GM12878 (cell line): Measurements from ENCODE around the gene ACTR5. TPM values are rescaled to one million over a fixed set of nuclear protein-coding genes. Genes with fewer than 3 reads are reported as not detected.

Source experiments
- ATAC-seq: fragments of 200-7000 bp; cut with Tn5 transposase; 3 replicates; pipeline ENCODE4 v1.9.1; 2020; ENCODE audit warnings: mild to moderate bottlenecking, moderate library complexity
- BruUV-seq: library from RNA; stranded (reverse); fragments of 400-500 nt; replicated peaks from 2 replicates; lab custom pipeline; 2021; lab: Mats Ljungman, UMichigan
- CTCF ChIA-PET: fragments of 300-600 bp; sonication (Branson Sonifier 250); formaldehyde crosslinking; extraction: SDS; loops from one replicate; lab custom pipeline; 2021; ENCODE audit warnings: inconsistent platforms; lab: Yijun Ruan, JAX
- POLR2A ChIA-PET: fragments of 350-600 bp; formaldehyde crosslinking; extraction: SDS; loops from one replicate; lab custom pipeline; 2021; ENCODE audit warnings: inconsistent platforms; lab: Charles Lee
- RAD21 ChIA-PET: fragments of 300-600 bp; sonication (Branson Sonifier 250); formaldehyde crosslinking; loops from one replicate; lab custom pipeline; 2023; ENCODE audit warnings: antibody characterized with exemption; ENCODE audit not compliant: unreplicated experiment; lab: Charles Lee
- SMC1A ChIA-PET: fragments of 300-600 bp; sonication (Branson Sonifier 250); formaldehyde crosslinking; loops from one replicate; lab custom pipeline; 2023; ENCODE audit not compliant: unreplicated experiment, uncharacterized antibody; lab: Charles Lee
- DNase-seq: peaks from one replicate; pipeline ENCODE4 v3.0.0-alpha.2; 2011; ENCODE audit warnings: low read depth, low spot score
- FAIRE-seq: peaks from 3 replicates; lab custom pipeline; 2011; peaks lifted over from hg19 to GRCh38; lab: Jason Lieb, UNC
- H2AFZ ChIP-seq: 2 replicates; pipeline ENCODE4 v1.6.0; 2011; ENCODE audit warnings: low read depth, low read length, control low read depth; ENCODE audit not compliant: control insufficient read depth
- H3K27ac ChIP-seq: 2 replicates; pipeline ENCODE4 v1.5.1; 2011; ENCODE audit warnings: control low read depth; ENCODE audit not compliant: control insufficient read depth, insufficient read depth
- H3K27me3 ChIP-seq, 2 experiments: replicated peaks in 1 of 2; 2 replicates each; pipeline versions ENCODE4 v1.6.0 to v1.6.1; 2011; ENCODE audit warnings: low read length in 1 of 2; ENCODE audit not compliant: control insufficient read depth in 2 of 2, insufficient read depth in 2 of 2
- H3K36me3 ChIP-seq, 2 experiments: 2 replicates each; pipeline ENCODE4 v1.5.1; 2011; ENCODE audit warnings: low read length in 1 of 2; ENCODE audit not compliant: control insufficient read depth in 2 of 2, insufficient read depth in 2 of 2
- H3K4me1 ChIP-seq: 2 replicates; pipeline ENCODE4 v1.6.1; 2011; ENCODE audit warnings: mild to moderate bottlenecking, low read length, moderate library complexity, mixed read lengths; ENCODE audit not compliant: control insufficient read depth, insufficient read depth
- H3K4me2 ChIP-seq: 2 replicates; pipeline ENCODE4 v1.6.0; 2011; ENCODE audit warnings: control low read depth; ENCODE audit not compliant: control insufficient read depth, insufficient read depth
- H3K4me3 ChIP-seq: fragments of 200-600 bp; sonication (generic); 2 replicates; pipeline ENCODE4 v1.5.1; 2016
- H3K79me2 ChIP-seq: 2 replicates; pipeline ENCODE4 v1.6.0; 2011; ENCODE audit warnings: low read length; ENCODE audit not compliant: control insufficient read depth, insufficient read depth
- H3K9ac ChIP-seq: 2 replicates; pipeline ENCODE4 v1.8.0; 2011; ENCODE audit warnings: low read length, control low read depth, mixed read lengths; ENCODE audit not compliant: control insufficient read depth, insufficient read depth
- H3K9me3 ChIP-seq: replicated peaks from 3 replicates; pipeline ENCODE4 v1.5.1; 2011; ENCODE audit warnings: mild to moderate bottlenecking, low read length; ENCODE audit not compliant: control insufficient read depth, insufficient read depth
- H4K20me1 ChIP-seq: 2 replicates; pipeline ENCODE4 v1.6.0; 2011; ENCODE audit not compliant: control insufficient read depth, insufficient read depth
- ASH2L ChIP-seq: fragments of 300-600, 200-600 bp; sonication (generic); IDR thresholded peaks from 2 replicates; pipeline ENCODE4 v1.6.1; 2017; ENCODE audit warnings: low read depth, mild to moderate bottlenecking, borderline replicate concordance
- BCLAF1 ChIP-seq: fragments of 450-650 bp; IDR thresholded peaks from 2 replicates; pipeline ENCODE4 v1.6.1; 2017; ENCODE audit warnings: antibody characterized with exemption, mild to moderate bottlenecking, moderate library complexity
- CBFB ChIP-seq: IDR thresholded peaks from 2 replicates; pipeline ENCODE4 v1.6.1; 2016; ENCODE audit warnings: antibody characterized with exemption, low read depth
- CREM ChIP-seq: IDR thresholded peaks from 2 replicates; pipeline ENCODE4 v1.6.1; 2014; ENCODE audit warnings: antibody characterized with exemption, low read depth
- GABPA ChIP-seq: IDR thresholded peaks from 2 replicates; pipeline ENCODE4 v1.6.1; 2014; ENCODE audit warnings: antibody characterized with exemption, low read depth, mild to moderate bottlenecking, inconsistent platforms
- MTA3 ChIP-seq: IDR thresholded peaks from 2 replicates; pipeline ENCODE4 v1.6.1; 2012; ENCODE audit warnings: low read length, inconsistent platforms, borderline replicate concordance
- NBN ChIP-seq: fragments of 450-650 bp; IDR thresholded peaks from 2 replicates; pipeline ENCODE4 v1.6.1; 2016
- YY1 ChIP-seq: IDR thresholded peaks from 2 replicates; pipeline ENCODE4 v1.6.1; 2011; ENCODE audit warnings: low read depth, mild to moderate bottlenecking, low read length
- WGBS: methylation state at CpG from one replicate; pipeline ENCODE4 v1.1.6; 2016; ENCODE audit warnings: low lambda C conversion rate; ENCODE audit not compliant: insufficient replicate concordance, insufficient coverage; ENCODE audit errors: missing lambda C conversion rate; 5-methylcytosine and 5-hydroxymethylcytosine counted together
- in situ Hi-C: fragments of 300-500 bp; cut with MboI; formaldehyde crosslinking; loops from 9 replicates; pipeline ENCODE4 v1.14.3; 2018; ENCODE audit warnings: mixed read lengths
- intact Hi-C: fragments of 100-400 bp; cut with micrococcal nuclease; formaldehyde crosslinking; loops from one replicate; pipeline ENCODE4 v1.14.2; 2022; ENCODE audit not compliant: unreplicated experiment
- polyA plus RNA-seq, 11 experiments: library from polyadenylated mRNA; depleted of rRNA in 4 of 11; unstranded in 6 of 11; stranded (reverse) in 5 of 11; fragments of >200 nt; fragmentation: Nextera tagmentation in 4 of 11; fragmentation: Illumina TruSeq in 1 of 11; extraction: Ambion mirVana in 4 of 11; extraction: Trizol in 1 of 11; gene quantifications; 1 replicate in 1 of 11; 2 replicates in 10 of 11; pipeline versions ENCODE4 v1.2.1 to v1.2.3, GENCODE V29; 2011 to 2016; ENCODE audit warnings: inconsistent platforms in 2 of 11, missing spikeins in 2 of 11, low read depth in 1 of 11
- total RNA-seq, 4 experiments: library from RNA; depleted of rRNA in 3 of 4; stranded (reverse); fragments of >200 nt in 3 of 4; fragmentation: Illumina TruSeq in 1 of 4; extraction: Trizol in 1 of 4; gene quantifications; 2 replicates each; pipeline versions ENCODE4 v1.2.1 to v1.2.3, GENCODE V29; 2013 to 2021
- TF ChIP-seq, protein P1 (sequence below): IDR thresholded peaks from 2 replicates; pipeline ENCODE4 v1.6.1; 2012; ENCODE audit warnings: improper control_type of control experiment, low read depth, low read length; ENCODE audit not compliant: insufficient replicate concordance

Gene ACTR5
- total and polyA plus RNA-seq, 10 of the 15 experiments (the other 5 are each of a cell fraction or from before 2014, with no cell fraction given) = 0.52 to 14.7 (median 8.8) TPM

GRCh38 chr20:38760978-38761377 is 12.7 kb downstream of the ACTR5 start:
- CTCF ChIA-PET = interaction anchor here (0.9 to 11.3 kb wide), 3 partner anchors 10 to 132 kb away, joined by 4 to 74 read pairs (median 4); no protein-coding TSS in a partner anchor
- FAIRE-seq = no peak
- Histone ChIP-seq H3K9me3 (no peaks in the 10 kb centered on the region), H3K36me3 (peaks cover 8 to 14% of the 10 kb centered on the region in 2 experiments; a peak in 3 of 4 replicates), H3K27ac (no peak overlapping the region), H3K79me2 (no peaks in the 10 kb centered on the region), H4K20me1 (0 out of 2 replicates have a peak, but pooled peaks cover under 1% of the 10 kb centered on the region), H3K27me3 (no peaks in the 10 kb centered on the region), H3K4me3 (no peak overlapping the region), H2AFZ (no peak overlapping the region), H3K9ac (no peak overlapping the region), H3K4me1 (no peaks in the 10 kb centered on the region), H3K4me2 (no peak overlapping the region)
- BruUV-seq = no TSS peak
- no peak for ATAC-seq
- POLR2A ChIA-PET = no interaction called here
- 63% methylated on average over 4 of the region's 4 CpGs for WGBS
- RAD21 ChIA-PET = interaction anchor here (1.0 kb wide), 1 partner anchor 9 kb away, joined by 5 read pairs; no protein-coding TSS in a partner anchor
- in situ Hi-C loops (no loop called here), intact Hi-C loops (no loop called here)
- SMC1A ChIA-PET = interaction anchor here (0.9 to 3.1 kb wide), 2 partner anchors 9 to 132 kb away, joined by 5 to 13 read pairs; no protein-coding TSS in a partner anchor
- no peak for TF ChIP-seq BCLAF1
- no peak for DNase-seq

- no peaks in the 10 kb centered on the region for H3K4me1 ChIP-seq
- ChIA-PET RAD21 (interaction anchor here (1.0 kb wide), 1 partner anchor 10 kb away, joined by 5 read pairs; no protein-coding TSS in a partner anchor), SMC1A (interaction anchor here (3.1 kb wide), 1 partner anchor 10 kb away, joined by 13 read pairs; no protein-coding TSS in a partner anchor), CTCF (interaction anchor here (1.8 to 11.3 kb wide), 2 partner anchors 11 to 36 kb away, joined by 4 to 74 read pairs; no protein-coding TSS in a partner anchor), POLR2A (interaction anchor here (0.6 kb wide), 1 partner anchor 271 kb away, joined by 3 read pairs; no protein-coding TSS in a partner anchor)
- in situ Hi-C loops (no loop called here), intact Hi-C loops (no loop called here)
- FAIRE-seq (no peak), DNase-seq (no peak), ATAC-seq (no peak)
- H3K27ac ChIP-seq = no peak overlapping the region
- no peaks in the 10 kb centered on the region for H3K79me2 ChIP-seq
- H3K36me3 ChIP-seq = peaks cover 9 to 13% of the 10 kb centered on the region in 2 experiments
- no TSS peak for BruUV-seq
- no peaks in the 10 kb centered on the region for H3K27me3 ChIP-seq
- no peak overlapping the region for H3K4me3 ChIP-seq
- H3K4me2 ChIP-seq = no peak overlapping the region
- H4K20me1 ChIP-seq = no peaks in the 10 kb centered on the region
- no peak overlapping the region for H3K9ac ChIP-seq
- H3K9me3 ChIP-seq = no peaks in the 10 kb centered on the region
- H2AFZ ChIP-seq = no peak overlapping the region
- TF ChIP-seq, protein P1, sequence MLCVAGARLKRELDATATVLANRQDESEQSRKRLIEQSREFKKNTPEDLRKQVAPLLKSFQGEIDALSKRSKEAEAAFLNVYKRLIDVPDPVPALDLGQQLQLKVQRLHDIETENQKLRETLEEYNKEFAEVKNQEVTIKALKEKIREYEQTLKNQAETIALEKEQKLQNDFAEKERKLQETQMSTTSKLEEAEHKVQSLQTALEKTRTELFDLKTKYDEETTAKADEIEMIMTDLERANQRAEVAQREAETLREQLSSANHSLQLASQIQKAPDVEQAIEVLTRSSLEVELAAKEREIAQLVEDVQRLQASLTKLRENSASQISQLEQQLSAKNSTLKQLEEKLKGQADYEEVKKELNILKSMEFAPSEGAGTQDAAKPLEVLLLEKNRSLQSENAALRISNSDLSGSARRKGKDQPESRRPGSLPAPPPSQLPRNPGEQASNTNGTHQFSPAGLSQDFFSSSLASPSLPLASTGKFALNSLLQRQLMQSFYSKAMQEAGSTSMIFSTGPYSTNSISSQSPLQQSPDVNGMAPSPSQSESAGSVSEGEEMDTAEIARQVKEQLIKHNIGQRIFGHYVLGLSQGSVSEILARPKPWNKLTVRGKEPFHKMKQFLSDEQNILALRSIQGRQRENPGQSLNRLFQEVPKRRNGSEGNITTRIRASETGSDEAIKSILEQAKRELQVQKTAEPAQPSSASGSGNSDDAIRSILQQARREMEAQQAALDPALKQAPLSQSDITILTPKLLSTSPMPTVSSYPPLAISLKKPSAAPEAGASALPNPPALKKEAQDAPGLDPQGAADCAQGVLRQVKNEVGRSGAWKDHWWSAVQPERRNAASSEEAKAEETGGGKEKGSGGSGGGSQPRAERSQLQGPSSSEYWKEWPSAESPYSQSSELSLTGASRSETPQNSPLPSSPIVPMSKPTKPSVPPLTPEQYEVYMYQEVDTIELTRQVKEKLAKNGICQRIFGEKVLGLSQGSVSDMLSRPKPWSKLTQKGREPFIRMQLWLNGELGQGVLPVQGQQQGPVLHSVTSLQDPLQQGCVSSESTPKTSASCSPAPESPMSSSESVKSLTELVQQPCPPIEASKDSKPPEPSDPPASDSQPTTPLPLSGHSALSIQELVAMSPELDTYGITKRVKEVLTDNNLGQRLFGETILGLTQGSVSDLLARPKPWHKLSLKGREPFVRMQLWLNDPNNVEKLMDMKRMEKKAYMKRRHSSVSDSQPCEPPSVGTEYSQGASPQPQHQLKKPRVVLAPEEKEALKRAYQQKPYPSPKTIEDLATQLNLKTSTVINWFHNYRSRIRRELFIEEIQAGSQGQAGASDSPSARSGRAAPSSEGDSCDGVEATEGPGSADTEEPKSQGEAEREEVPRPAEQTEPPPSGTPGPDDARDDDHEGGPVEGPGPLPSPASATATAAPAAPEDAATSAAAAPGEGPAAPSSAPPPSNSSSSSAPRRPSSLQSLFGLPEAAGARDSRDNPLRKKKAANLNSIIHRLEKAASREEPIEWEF = no peak
- TF ChIP-seq CREM (no peak), NBN (no peak), YY1 (no peak), MTA3 (no peak), ASH2L (no peak), CBFB (no peak), GABPA (no peak)
These were observed 13.9 kb downstream of the ACTR5 start for GRCh38 chr20:38762174-38762573.
